Fibroblast of lung (primary cell): ENCODE results near the gene NUDT21. TPM values are rescaled to one million over a fixed set of nuclear protein-coding genes. Genes with fewer than 3 reads are reported as not detected.

Experiments
- DNase-seq, 2 donors: peaks; one replicate each; pipeline versions ENCODE4 v3.0.0 to v3.0.0-alpha.2; 2010; ENCODE audit warnings: low read depth in 2 of 2
- H2AFZ ChIP-seq: 2 replicates; pipeline ENCODE4 v1.5.1; 2012; ENCODE audit warnings: low read length, control low read depth, inconsistent platforms
- H3K27ac ChIP-seq: 2 replicates; pipeline ENCODE4 v1.5.1; 2011; ENCODE audit warnings: low read length, control low read depth; ENCODE audit not compliant: insufficient read depth
- H3K27me3 ChIP-seq: 2 replicates; pipeline ENCODE4 v1.5.1; 2011; ENCODE audit warnings: mild to moderate bottlenecking, low read length; ENCODE audit not compliant: control insufficient read depth, insufficient read depth
- H3K36me3 ChIP-seq: 2 replicates; pipeline ENCODE4 v1.5.1; 2011; ENCODE audit warnings: low read length; ENCODE audit not compliant: control insufficient read depth, insufficient read depth
- H3K4me1 ChIP-seq: 2 replicates; pipeline ENCODE4 v1.5.1; 2011; ENCODE audit warnings: low read length; ENCODE audit not compliant: control insufficient read depth, insufficient read depth; ENCODE audit errors: extremely low read depth
- H3K4me2 ChIP-seq: 2 replicates; pipeline ENCODE4 v1.5.1; 2011; ENCODE audit warnings: low read length, control low read depth; ENCODE audit not compliant: insufficient read depth; ENCODE audit errors: extremely low read depth
- H3K4me3 ChIP-seq, 4 experiments: fragments of 200-600 bp in 1 of 4; sonication (generic) in 1 of 4; replicated peaks in 1 of 4; 2 replicates each; pipeline ENCODE4 v1.5.1; 2011 to 2016; ENCODE audit warnings: low read length in 4 of 4, low read depth in 3 of 4, mild to moderate bottlenecking in 3 of 4, control low read depth in 2 of 4, inconsistent platforms in 1 of 4, mixed read lengths in 1 of 4; ENCODE audit not compliant: insufficient read depth in 1 of 4; ENCODE audit errors: control extremely low read depth in 1 of 4
- H3K79me2 ChIP-seq: 2 replicates; pipeline ENCODE4 v1.5.1; 2012; ENCODE audit warnings: mild to moderate bottlenecking, low read length, inconsistent platforms; ENCODE audit not compliant: control insufficient read depth, insufficient read depth
- H3K9ac ChIP-seq: 2 replicates; pipeline ENCODE4 v1.5.1; 2011; ENCODE audit warnings: mild to moderate bottlenecking, low read length, control low read depth; ENCODE audit not compliant: insufficient read depth
- H3K9me3 ChIP-seq: 2 replicates; pipeline ENCODE4 v1.5.1; 2012; ENCODE audit warnings: low read depth, low read length; ENCODE audit not compliant: control insufficient read depth, insufficient read depth
- H4K20me1 ChIP-seq: 2 replicates; pipeline ENCODE4 v1.5.1; 2011; ENCODE audit warnings: low read length; ENCODE audit not compliant: control insufficient read depth, insufficient read depth; ENCODE audit errors: extremely low read depth
- CTCF ChIP-seq, 2 donors: IDR thresholded peaks in 1 of 2; conservative IDR thresholded peaks in 1 of 2; 1 replicate in 1 of 2; 2 replicates in 1 of 2; pipeline ENCODE4 v1.5.1; 2011 to 2012; ENCODE audit warnings: low read length in 2 of 2, control low read depth in 1 of 2, inconsistent platforms in 1 of 2, low read depth in 1 of 2, mild to moderate bottlenecking in 1 of 2
- EZH2 ChIP-seq: IDR thresholded peaks from 2 replicates; pipeline ENCODE4 v1.5.1; 2012; ENCODE audit warnings: low read length, control low read depth, mild to moderate bottlenecking; ENCODE audit errors: missing control alignments
- polyA plus RNA-seq, 2 donors: library from polyadenylated mRNA; depleted of rRNA in 1 of 2; stranded (reverse) in 1 of 2; unstranded in 1 of 2; fragments of >200 nt; gene quantifications; 2 replicates each; pipeline ENCODE4 v1.2.1, GENCODE V29; 2011 to 2012; ENCODE audit warnings: missing spikeins in 1 of 2
- total RNA-seq: library from RNA; depleted of rRNA; stranded (reverse); fragments of >200 nt; gene quantifications from 2 replicates; pipeline ENCODE4 v1.2.1, GENCODE V29; 2014

Gene NUDT21
- total and polyA plus RNA-seq, 2 donors (not counting 1 experiment from before 2014, with no cell fraction given), result 69.9 to 132 TPM

- Histone ChIP-seq H3K27me3 (no peaks in the 10 kb centered on the region), H3K4me2 (no peak overlapping the region), H3K27ac (no peak overlapping the region), H3K79me2 (no peaks in the 10 kb centered on the region), H3K4me1 (no peaks in the 10 kb centered on the region), H3K9ac (no peak overlapping the region), H3K36me3 (peaks cover 20% of the 10 kb centered on the region), H4K20me1 (no peaks in the 10 kb centered on the region), H2AFZ (no peak overlapping the region), H3K4me3 (no peak overlapping the region), H3K9me3 (no peaks in the 10 kb centered on the region)
- no peak for DNase-seq
- no peak for TF ChIP-seq CTCF (conservative IDR thresholded peaks at IDR 0.05 in 1 of 2, IDR thresholded peaks at IDR 0.05 in 1 of 2; ENCODE audit: low read depth in 1 of 2, low read length in 2 of 2)
- no peak for TF ChIP-seq EZH2
Measured at GRCh38 chr16:56470232-56470631, 19.1 kb upstream of the NUDT21 start.

GRCh38 chr16:56469748-56470147, 18.6 kb upstream of the NUDT21 start:
- Histone ChIP-seq H2AFZ (no peak overlapping the region), H3K4me3 (no peak overlapping the region), H3K79me2 (no peaks in the 10 kb centered on the region), H3K36me3 (peaks cover 19% of the 10 kb centered on the region), H3K4me1 (no peaks in the 10 kb centered on the region), H3K9ac (no peak overlapping the region), H3K27me3 (no peaks in the 10 kb centered on the region), H3K9me3 (no peaks in the 10 kb centered on the region), H3K27ac (no peak overlapping the region), H3K4me2 (no peak overlapping the region), H4K20me1 (no peaks in the 10 kb centered on the region)
- DNase-seq, result no peak
- TF ChIP-seq EZH2, result no peak
- no peak for TF ChIP-seq CTCF (conservative IDR thresholded peaks at IDR 0.05 in 1 of 2, IDR thresholded peaks at IDR 0.05 in 1 of 2; ENCODE audit: low read depth in 1 of 2, low read length in 2 of 2)

GRCh38 chr16:56468800-56469199, 17.7 kb upstream of the NUDT21 start:
- no peak for DNase-seq
- Histone ChIP-seq H3K4me2 (no peak overlapping the region), H3K27me3 (no peaks in the 10 kb centered on the region), H3K36me3 (peaks cover 19% of the 10 kb centered on the region), H3K9ac (no peak overlapping the region), H3K9me3 (no peaks in the 10 kb centered on the region), H3K4me3 (no peak overlapping the region), H3K27ac (no peak overlapping the region), H4K20me1 (no peaks in the 10 kb centered on the region), H3K4me1 (no peaks in the 10 kb centered on the region), H3K79me2 (no peaks in the 10 kb centered on the region), H2AFZ (no peak overlapping the region)
- TF ChIP-seq EZH2 (no peak), CTCF (conservative IDR thresholded peaks at IDR 0.05 in 1 of 2, IDR thresholded peaks at IDR 0.05 in 1 of 2; ENCODE audit: low read depth in 1 of 2, low read length in 2 of 2) (no peak)
